Colonic mucosa (tissue), 4 donors: Measurements from ENCODE around the gene ZNF488. TPM values are rescaled to one million over a fixed set of nuclear protein-coding genes. Genes with fewer than 3 reads are reported as not detected.
"Not testable (repeated sequence)": the region's sequence is repeated elsewhere in the genome, so short reads cannot be mapped to it uniquely, and the experiment has no call there.

Experiments used
- DNase-seq: peaks from one replicate; pipeline ENCODE4 v3.0.0-alpha.2; 2020
- H3K27ac ChIP-seq: fragments of 200-600 bp; one replicate; pipeline ENCODE4 v1.8.0; 2021
- H3K27me3 ChIP-seq: fragments of 200-600 bp; one replicate; pipeline ENCODE4 v1.8.0; 2021
- H3K36me3 ChIP-seq: fragments of 200-600 bp; one replicate; pipeline ENCODE4 v1.8.0; 2021
- H3K4me1 ChIP-seq: fragments of 200-600 bp; one replicate; pipeline ENCODE4 v1.8.0; 2021; ENCODE audit warnings: mild to moderate bottlenecking
- H3K4me3 ChIP-seq: fragments of 200-600 bp; one replicate; pipeline ENCODE4 v1.8.0; 2021
- H3K9ac ChIP-seq, 2 donors: one replicate each; pipeline ENCODE4 v1.7.0; 2013; ENCODE audit warnings: control low read depth in 2 of 2, low read depth in 2 of 2, low read length in 2 of 2
- H3K9me3 ChIP-seq: fragments of 200-600 bp; one replicate; pipeline ENCODE4 v1.8.0; 2021
- CTCF ChIP-seq: fragments of 200-600 bp; IDR thresholded peaks from one replicate; pipeline ENCODE4 v1.8.0; 2022; ENCODE audit warnings: antibody characterized with exemption, mild to moderate bottlenecking
- intact Hi-C: fragments of 100-400 bp; cut with DNase I; formaldehyde crosslinking; loops from one replicate; pipeline ENCODE4 v1.14.1; 2022
- total RNA-seq, 2 donors: library from RNA; stranded (reverse); fragmentation: NEBNext Ultra II Directional in 1 of 2; extraction: Animal tissue kit (Norgen Biotek cat#: 25700) in 1 of 2; gene quantifications; one replicate each; pipeline ENCODE4 v1.2.1, GENCODE V29; 2021
- donor health status: healthy.
- donor health status: DM: no; HTN: no; CAD: no.
- donor health status: DM: no; HTN: no; CAD: no.

ZNF488 gene
- total RNA-seq, 2 donors from 2014 or later, result 1.3 to 4.1 TPM

- intact Hi-C loops, result no loop called here
- TF ChIP-seq CTCF, result no peak
- DNase-seq, result peak; percentile 4
- Histone ChIP-seq H3K27ac (no peak overlapping the region), H3K36me3 (no peaks in the 10 kb centered on the region), H3K27me3 (no peaks in the 10 kb centered on the region), H3K4me3 (no peak overlapping the region), H3K4me1 (no peaks in the 10 kb centered on the region), H3K9ac (no peak overlapping the region), H3K9me3 (no peaks in the 10 kb centered on the region)
Observed at GRCh38 chr10:47400786-47401185, 16.7 kb upstream of the ZNF488 start.

- H3K27me3 ChIP-seq, result no peaks in the 10 kb centered on the region
- no peak overlapping the region for H3K9ac ChIP-seq
- H3K36me3 ChIP-seq, result no peaks in the 10 kb centered on the region
- intact Hi-C loops, result no loop called here
- no peak overlapping the region for H3K27ac ChIP-seq
- no peak for DNase-seq
- H3K4me3 ChIP-seq, result no peak overlapping the region
- H3K9me3 ChIP-seq, result no peaks in the 10 kb centered on the region
- no peak for TF ChIP-seq CTCF
- H3K4me1 ChIP-seq, result no peaks in the 10 kb centered on the region
Observed at GRCh38 chr10:47400251-47400650, 16.2 kb upstream of the ZNF488 start.

DNA sequence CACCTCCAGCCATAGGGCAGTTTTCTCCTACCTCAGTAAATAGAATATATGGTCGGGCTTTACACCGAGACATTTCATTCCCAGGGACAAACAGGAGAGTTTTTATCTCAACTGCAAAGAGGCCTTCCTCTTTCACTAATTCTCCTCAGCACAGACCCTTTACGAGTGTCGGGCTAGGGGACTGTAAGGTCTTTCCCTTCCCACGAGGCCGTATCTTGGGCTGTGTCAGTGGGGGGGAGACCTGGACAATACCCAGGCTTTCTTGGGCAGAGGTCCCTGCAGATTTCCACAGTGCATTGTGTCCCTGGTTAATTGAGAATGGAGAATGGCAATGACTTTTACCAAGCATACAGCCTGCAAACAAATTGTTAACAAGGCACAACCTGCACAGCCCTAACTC, 13.2 kb upstream of the ZNF488 start:
- intact Hi-C loops, result no loop called here
- DNase-seq, result no peak
- H3K9me3 ChIP-seq, result no peaks in the 10 kb centered on the region
- no peak overlapping the region for H3K9ac ChIP-seq
- no peaks in the 10 kb centered on the region for H3K36me3 ChIP-seq
- no peak overlapping the region for H3K4me3 ChIP-seq
- H3K27me3 ChIP-seq, result no peaks in the 10 kb centered on the region
- H3K4me1 ChIP-seq, result no peaks in the 10 kb centered on the region
- no peak for TF ChIP-seq CTCF
- no peak overlapping the region for H3K27ac ChIP-seq

- Histone ChIP-seq H3K9me3 (no peaks in the 10 kb centered on the region), H3K36me3 (no peaks in the 10 kb centered on the region), H3K4me1 (no peaks in the 10 kb centered on the region), H3K4me3 (no peak overlapping the region), H3K27me3 (no peaks in the 10 kb centered on the region), H3K27ac (no peak overlapping the region), H3K9ac (no peak overlapping the region)
- intact Hi-C loops, result no loop called here
- DNase-seq, result peak; percentile 4
- TF ChIP-seq CTCF, result no peak
Observed at GRCh38 chr10:47396311-47396717, 12.2 kb upstream of the ZNF488 start.

- TF ChIP-seq CTCF, result no peak
- H3K9me3 ChIP-seq, result no peaks in the 10 kb centered on the region
- no peak overlapping the region for H3K4me3 ChIP-seq
- no peaks in the 10 kb centered on the region for H3K36me3 ChIP-seq
- no peaks in the 10 kb centered on the region for H3K27me3 ChIP-seq
- DNase-seq, result no peak
- no peak overlapping the region for H3K27ac ChIP-seq
- H3K9ac ChIP-seq, result no peak overlapping the region
- H3K4me1 ChIP-seq, result no peaks in the 10 kb centered on the region
- intact Hi-C loops, result no loop called here
Observed at GRCh38 chr10:47389619-47390018, 5.5 kb upstream of the ZNF488 start.

DNA sequence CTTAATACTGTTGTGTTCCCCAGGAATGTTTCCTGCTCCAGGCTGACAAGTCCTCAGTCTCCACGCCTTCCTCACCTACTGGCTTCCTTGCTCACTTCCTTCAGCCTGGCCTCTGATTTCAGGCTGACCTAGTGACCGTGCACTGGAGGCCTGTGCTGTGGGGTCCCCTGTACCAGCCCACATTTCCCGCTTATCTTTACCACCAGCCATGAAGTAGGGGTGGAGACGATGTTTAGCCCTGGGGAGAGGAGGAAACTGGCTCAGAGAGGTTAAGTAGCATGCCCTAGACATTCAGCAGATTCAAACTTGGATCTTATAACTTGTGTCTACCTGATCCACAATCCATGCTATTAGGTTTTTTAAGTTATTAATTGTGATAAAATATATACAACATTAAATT, 4.8 kb upstream of the ZNF488 start:
- Histone ChIP-seq H3K36me3 (no peaks in the 10 kb centered on the region), H3K27me3 (no peaks in the 10 kb centered on the region), H3K9ac (no peak overlapping the region), H3K4me1 (no peaks in the 10 kb centered on the region), H3K27ac (no peak overlapping the region), H3K4me3 (no peak overlapping the region), H3K9me3 (no peaks in the 10 kb centered on the region)
- intact Hi-C loops, result no loop called here
- DNase-seq, result no peak
- TF ChIP-seq CTCF, result no peak

DNA sequence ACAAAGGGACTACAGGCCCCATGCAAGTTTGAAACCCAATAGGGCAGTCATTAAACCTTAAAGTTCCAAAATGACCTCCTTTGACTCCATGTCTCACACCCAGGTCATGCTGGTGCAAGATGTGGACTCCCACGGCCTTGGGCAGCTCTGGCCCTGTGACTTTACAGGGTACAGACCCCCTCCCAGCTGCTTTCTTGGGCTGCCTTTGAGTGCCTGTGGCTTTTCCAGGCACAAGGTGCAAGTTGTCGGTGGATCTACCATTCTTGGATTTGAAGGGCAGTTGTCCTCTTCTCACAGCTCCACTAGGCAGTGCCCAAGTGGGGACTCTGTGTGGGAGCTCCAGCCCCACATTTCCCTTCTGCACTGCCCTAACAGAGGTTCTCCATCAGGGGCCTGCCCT, 2.0 kb upstream of the ZNF488 start:
- DNase-seq, result peak; percentile 7

More for the DNA sequence above, 2.0 kb upstream of the ZNF488 start:
- H3K36me3 ChIP-seq, intact Hi-C loops, H3K4me3 ChIP-seq, H3K27ac ChIP-seq, H3K4me1 ChIP-seq, H3K27me3 ChIP-seq, H3K9ac ChIP-seq, H3K9me3 ChIP-seq: not testable (repeated sequence)
